Spleen (tissue), 3 donors: ENCODE data around the gene TMED4.
A peak's percentile ranks its signal among the peaks of the same experiment; 100 is the strongest.

ENCODE experiments used
- POLR2A ChIP-seq, 3 donors: fragments of 450-650 bp; IDR thresholded peaks; one replicate each; pipeline ENCODE4 v1.5.1; 2017; ENCODE audit warnings: antibody characterized with exemption in 3 of 3, mild to moderate bottlenecking in 1 of 3
- POLR2AphosphoS5 ChIP-seq, 3 donors: sonication (generic); formaldehyde crosslinking; IDR thresholded peaks; one replicate each; pipeline ENCODE4 v1.5.1; 2017; ENCODE audit warnings: antibody characterized with exemption in 3 of 3

- no peak for TF ChIP-seq POLR2A (IDR thresholded peaks at IDR 0.05)
- TF ChIP-seq POLR2AphosphoS5 (IDR thresholded peaks at IDR 0.05), result peak in 1 of 3 donors; percentile 2
Observed at GRCh38 chr7:44621750-44622103, 39.7 kb upstream of the TMED4 start.
